Right atrium auricular region (tissue), 2 donors: ENCODE data around the gene STIM1. TPM values are rescaled to one million over a fixed set of nuclear protein-coding genes. Genes with fewer than 3 reads are reported as not detected.

Source experiments
- DNase-seq: peaks from one replicate; pipeline ENCODE4 v3.0.0-alpha.2; 2019; ENCODE audit warnings: low spot score
- H3K27ac ChIP-seq, 2 donors: fragments of 200-600 bp; sonication (generic); 1 replicate in 1 of 2; 2 replicates in 1 of 2; pipeline ENCODE4 v1.5.1; 2016 to 2019
- H3K27me3 ChIP-seq, 2 donors: fragments of 200-600 bp; sonication (generic); one replicate each; pipeline versions ENCODE4 v1.5.1 to v1.6.0; 2017 to 2019
- H3K36me3 ChIP-seq: fragments of 200-600 bp; sonication (generic); one replicate; pipeline ENCODE4 v1.5.1; 2016
- H3K4me1 ChIP-seq, 2 donors: fragments of 200-600 bp; sonication (generic); one replicate each; pipeline versions ENCODE4 v1.5.1 to v1.6.0; 2017 to 2019
- H3K4me3 ChIP-seq, 2 donors: fragments of 200-600 bp; sonication (generic); 1 replicate in 1 of 2; 2 replicates in 1 of 2; pipeline ENCODE4 v1.5.1; 2017 to 2019; ENCODE audit warnings: mild to moderate bottlenecking in 1 of 2, moderate library complexity in 1 of 2
- H3K9me3 ChIP-seq, 2 donors: fragments of 200-600 bp; sonication (generic); one replicate each; pipeline ENCODE4 v1.5.1; 2019
- total RNA-seq, 2 donors: library from RNA; depleted of rRNA; stranded (reverse); fragments of >200 nt; gene quantifications; one replicate each; pipeline ENCODE4 v1.1.0, GENCODE V29; 2016
- TF ChIP-seq, protein P1 (sequence below), 2 donors: fragments of 200-600 bp; sonication (generic); IDR thresholded peaks; one replicate each; pipeline ENCODE4 v1.5.1; 2019; ENCODE audit warnings: antibody characterized with exemption in 2 of 2

STIM1 gene
- total RNA-seq, 2 donors from 2014 or later: 15.4 to 16.6 TPM

DNA sequence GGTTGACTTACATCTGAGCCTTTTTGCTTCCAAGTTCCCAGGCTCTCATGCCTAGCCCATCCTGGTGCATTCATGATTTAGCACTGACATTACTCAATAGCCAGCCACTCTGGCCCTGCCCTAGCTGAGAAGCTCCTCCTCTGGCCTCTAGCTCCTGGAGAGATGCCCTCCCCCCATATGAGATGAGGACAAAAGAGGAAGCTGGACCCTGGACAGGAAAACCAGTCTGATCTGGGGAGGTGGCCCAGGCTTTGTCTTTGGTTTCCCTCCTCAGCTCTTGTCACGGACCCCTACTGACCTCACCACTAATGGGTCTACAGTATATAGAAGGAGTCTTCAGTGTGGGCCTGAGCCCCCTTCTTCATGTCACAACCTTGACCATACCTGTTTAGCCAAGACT lies 17.7 kb upstream of the STIM1 start:
- DNase-seq: peak; percentile 73

DNA sequence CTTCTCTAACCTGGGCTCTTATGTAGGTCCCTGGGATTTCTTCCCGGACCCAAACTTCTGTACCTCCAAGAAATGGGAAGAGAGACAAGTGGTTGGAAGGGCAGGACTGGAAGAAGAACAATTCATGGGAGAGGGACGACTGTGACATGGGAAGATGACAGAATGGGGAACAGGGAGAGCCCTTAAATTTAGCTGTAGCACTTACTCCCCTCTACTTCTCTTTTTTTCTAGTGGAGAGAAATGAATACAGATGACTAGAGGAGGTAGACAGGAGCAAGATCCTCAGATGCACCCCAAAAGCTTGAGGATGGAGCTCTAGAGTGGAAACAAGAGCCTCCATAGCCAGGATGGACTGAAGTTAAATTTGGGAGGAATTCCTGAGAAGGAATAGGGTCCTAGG lies 17.0 kb upstream of the STIM1 start:
- no peak for DNase-seq
- Histone ChIP-seq H3K27me3 (no peaks in the 10 kb centered on the region), H3K4me1 (peaks cover 0 to 69% of the 10 kb centered on the region in 2 donors), H3K4me3 (no peak overlapping the region), H3K27ac (peak overlapping the region; percentile 39 to 49), H3K9me3 (no peaks in the 10 kb centered on the region), H3K36me3 (no peaks in the 10 kb centered on the region)
- TF ChIP-seq, protein P1, sequence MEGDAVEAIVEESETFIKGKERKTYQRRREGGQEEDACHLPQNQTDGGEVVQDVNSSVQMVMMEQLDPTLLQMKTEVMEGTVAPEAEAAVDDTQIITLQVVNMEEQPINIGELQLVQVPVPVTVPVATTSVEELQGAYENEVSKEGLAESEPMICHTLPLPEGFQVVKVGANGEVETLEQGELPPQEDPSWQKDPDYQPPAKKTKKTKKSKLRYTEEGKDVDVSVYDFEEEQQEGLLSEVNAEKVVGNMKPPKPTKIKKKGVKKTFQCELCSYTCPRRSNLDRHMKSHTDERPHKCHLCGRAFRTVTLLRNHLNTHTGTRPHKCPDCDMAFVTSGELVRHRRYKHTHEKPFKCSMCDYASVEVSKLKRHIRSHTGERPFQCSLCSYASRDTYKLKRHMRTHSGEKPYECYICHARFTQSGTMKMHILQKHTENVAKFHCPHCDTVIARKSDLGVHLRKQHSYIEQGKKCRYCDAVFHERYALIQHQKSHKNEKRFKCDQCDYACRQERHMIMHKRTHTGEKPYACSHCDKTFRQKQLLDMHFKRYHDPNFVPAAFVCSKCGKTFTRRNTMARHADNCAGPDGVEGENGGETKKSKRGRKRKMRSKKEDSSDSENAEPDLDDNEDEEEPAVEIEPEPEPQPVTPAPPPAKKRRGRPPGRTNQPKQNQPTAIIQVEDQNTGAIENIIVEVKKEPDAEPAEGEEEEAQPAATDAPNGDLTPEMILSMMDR (IDR thresholded peaks at IDR 0.05): no peak

More for the DNA sequence above, 17.7 kb upstream of the STIM1 start:
- Histone ChIP-seq H3K4me1 (peaks cover 0 to 69% of the 10 kb centered on the region in 2 donors), H3K4me3 (peak overlapping the region in 1 of 2 donors; percentile 0), H3K27ac (peak overlapping the region; percentile 39 to 49), H3K27me3 (no peaks in the 10 kb centered on the region), H3K36me3 (no peaks in the 10 kb centered on the region), H3K9me3 (no peaks in the 10 kb centered on the region)
- TF ChIP-seq, protein P1 (IDR thresholded peaks at IDR 0.05): no peak

- Histone ChIP-seq H3K36me3 (no peaks in the 10 kb centered on the region), H3K4me1 (peaks cover 0 to 53% of the 10 kb centered on the region in 2 donors), H3K4me3 (peak overlapping the region; percentile 82 to 86), H3K9me3 (no peaks in the 10 kb centered on the region), H3K27ac (peak overlapping the region; percentile 92 to 93), H3K27me3 (no peaks in the 10 kb centered on the region)
- TF ChIP-seq, protein P1 (IDR thresholded peaks at IDR 0.05): no peak
- DNase-seq: no peak
Measured at GRCh38 chr11:3840004-3840869, 15.2 kb upstream of the STIM1 start.

DNA sequence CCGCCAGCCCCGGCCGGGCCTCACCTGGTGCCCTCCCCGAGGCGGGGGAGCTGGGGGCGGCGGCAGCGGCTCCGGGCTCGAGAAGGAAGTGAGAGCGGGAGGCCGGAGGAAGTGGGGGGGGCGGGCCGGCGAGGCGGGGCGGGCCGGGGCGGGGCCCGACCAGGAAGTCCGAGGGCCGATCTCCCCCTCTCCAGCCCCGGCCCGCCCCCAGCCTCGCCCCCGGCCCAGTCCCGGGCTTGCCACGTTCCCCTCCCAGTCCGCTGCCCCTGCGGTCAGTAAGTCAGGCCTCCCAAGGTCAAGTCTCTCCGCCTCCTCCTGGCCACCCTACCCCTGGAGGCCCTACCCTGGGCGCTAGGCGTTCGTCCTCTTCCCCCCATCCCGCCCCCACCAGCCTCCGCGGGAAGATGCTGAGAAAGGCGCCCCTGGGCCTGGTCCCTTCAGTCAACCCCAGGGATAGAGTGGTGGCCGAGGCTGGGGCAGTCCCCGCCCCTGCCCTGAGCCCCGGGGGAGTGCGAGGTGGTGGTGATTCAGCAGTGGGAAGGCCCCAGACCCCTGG lies 14.5 kb upstream of the STIM1 start, which contains the start of gene RHOG:
Gene RHOG, minus strand, starts transcription at position 90 of the 556 bp plus-strand sequence. CDS start 12,821 bp downstream, outside the sequence.
- H3K27ac ChIP-seq: peak within 1 kb of the TSS; percentile 92 to 93
- H3K4me1 ChIP-seq: peaks cover 0 to 46% of the 10 kb centered on the region in 2 donors
- no peaks in the 10 kb centered on the region for H3K36me3 ChIP-seq
- no peaks in the 10 kb centered on the region for H3K27me3 ChIP-seq
- H3K9me3 ChIP-seq: no peaks in the 10 kb centered on the region
- H3K4me3 ChIP-seq: peak within 1 kb of the TSS; percentile 82 to 86
- DNase-seq: peak; percentile 82
- TF ChIP-seq, protein P1 (IDR thresholded peaks at IDR 0.05): no peak

- no peaks in the 10 kb centered on the region for H3K36me3 ChIP-seq
- no peaks in the 10 kb centered on the region for H3K9me3 ChIP-seq
- H3K4me3 ChIP-seq: peak overlapping the region; percentile 82 to 86
- peak overlapping the region; percentile 92 to 93 for H3K27ac ChIP-seq
- no peaks in the 10 kb centered on the region for H3K27me3 ChIP-seq
- peak; percentile 86 for DNase-seq
- peaks cover 0 to 40% of the 10 kb centered on the region in 2 donors for H3K4me1 ChIP-seq
- TF ChIP-seq, protein P1 (IDR thresholded peaks at IDR 0.05): peak; percentile 78 to 94
Measured at GRCh38 chr11:3841426-3842350, 13.8 kb upstream of the STIM1 start.
